Urothelium cell line (cell line): ENCODE data around the gene CFAP61.

Experiments
- DNase-seq: peaks from one replicate; pipeline ENCODE4 v3.0.0; 2011; ENCODE audit warnings: low spot score, mixed read lengths
- FAIRE-seq: peaks from 2 replicates; lab custom pipeline; 2011; peaks lifted over from hg19 to GRCh38; lab: Jason Lieb, UNC

Gene CFAP61

GRCh38 chr20:20303320-20303719 is 251.0 kb downstream of the CFAP61 start:
- no peak for DNase-seq
- FAIRE-seq, result no peak

GRCh38 chr20:20303742-20304141 is 251.4 kb downstream of the CFAP61 start:
- DNase-seq (no peak), FAIRE-seq (no peak)

GRCh38 chr20:20304942-20305341 is 252.6 kb downstream of the CFAP61 start:
- DNase-seq (no peak), FAIRE-seq (no peak)

- DNase-seq (no peak), FAIRE-seq (no peak)
Observed at GRCh38 chr20:20312562-20312961, 260.2 kb downstream of the CFAP61 start.

- no peak for FAIRE-seq
Observed at GRCh38 chr20:20317195-20317594, 264.9 kb downstream of the CFAP61 start.

GRCh38 chr20:20317621-20318364 is 265.5 kb downstream of the CFAP61 start:
- FAIRE-seq (no peak), DNase-seq (no peak)

More at GRCh38 chr20:20317195-20317594, 264.9 kb downstream of the CFAP61 start:
- no peak for DNase-seq

- DNase-seq, result no peak
- no peak for FAIRE-seq
Observed at GRCh38 chr20:20318365-20319161, 266.2 kb downstream of the CFAP61 start.

- no peak for FAIRE-seq
Observed at GRCh38 chr20:20321134-20321533, 268.8 kb downstream of the CFAP61 start.

GRCh38 chr20:20321917-20322316 is 269.6 kb downstream of the CFAP61 start:
- no peak for FAIRE-seq

More at GRCh38 chr20:20321134-20321533, 268.8 kb downstream of the CFAP61 start:
- DNase-seq, result no peak

GRCh38 chr20:20322912-20323311 is 270.6 kb downstream of the CFAP61 start:
- FAIRE-seq (no peak), DNase-seq (no peak)

More at GRCh38 chr20:20321917-20322316, 269.6 kb downstream of the CFAP61 start:
- DNase-seq, result no peak

- FAIRE-seq (no peak), DNase-seq (no peak)
Observed at GRCh38 chr20:20327746-20328145, 275.4 kb downstream of the CFAP61 start.

- FAIRE-seq, result no peak
- no peak for DNase-seq
Observed at GRCh38 chr20:20329564-20329963, 277.2 kb downstream of the CFAP61 start.

GRCh38 chr20:20331156-20331555 is 278.8 kb downstream of the CFAP61 start:
- no peak for FAIRE-seq
- DNase-seq, result no peak

GRCh38 chr20:20331817-20332216 is 279.5 kb downstream of the CFAP61 start:
- FAIRE-seq, result no peak
- no peak for DNase-seq

- FAIRE-seq (no peak), DNase-seq (no peak)
Observed at GRCh38 chr20:20333866-20334265, 281.5 kb downstream of the CFAP61 start.

GRCh38 chr20:20334489-20334888 is 282.2 kb downstream of the CFAP61 start:
- FAIRE-seq (no peak), DNase-seq (no peak)

GRCh38 chr20:20338133-20338730 is 285.9 kb downstream of the CFAP61 start:
- no peak for DNase-seq
- FAIRE-seq, result no peak

GRCh38 chr20:20340443-20340842 is 288.1 kb downstream of the CFAP61 start:
- FAIRE-seq (no peak), DNase-seq (no peak)

GRCh38 chr20:20341371-20341770 is 289.0 kb downstream of the CFAP61 start:
- DNase-seq, result no peak
- FAIRE-seq, result no peak

GRCh38 chr20:20342066-20342465 is 289.7 kb downstream of the CFAP61 start:
- no peak for DNase-seq
- FAIRE-seq, result no peak

- DNase-seq (no peak), FAIRE-seq (no peak)
Observed at GRCh38 chr20:20343932-20344331, 291.6 kb downstream of the CFAP61 start.

- FAIRE-seq (no peak), DNase-seq (no peak)
Observed at GRCh38 chr20:20344476-20344875, 292.1 kb downstream of the CFAP61 start.
